Measurements from ENCODE around the gene HS3ST4. TPM values are rescaled to one million over a fixed set of nuclear protein-coding genes. Genes with fewer than 3 reads are reported as not detected.
A peak's percentile ranks its signal among the peaks of the same experiment; 100 is the strongest.
"Not testable (repeated sequence)": the region's sequence is repeated elsewhere in the genome, so short reads cannot be mapped to it uniquely, and the experiment has no call there.

HS3ST4 gene
- polyA plus RNA-seq, 1 donor = not detected

DNA sequence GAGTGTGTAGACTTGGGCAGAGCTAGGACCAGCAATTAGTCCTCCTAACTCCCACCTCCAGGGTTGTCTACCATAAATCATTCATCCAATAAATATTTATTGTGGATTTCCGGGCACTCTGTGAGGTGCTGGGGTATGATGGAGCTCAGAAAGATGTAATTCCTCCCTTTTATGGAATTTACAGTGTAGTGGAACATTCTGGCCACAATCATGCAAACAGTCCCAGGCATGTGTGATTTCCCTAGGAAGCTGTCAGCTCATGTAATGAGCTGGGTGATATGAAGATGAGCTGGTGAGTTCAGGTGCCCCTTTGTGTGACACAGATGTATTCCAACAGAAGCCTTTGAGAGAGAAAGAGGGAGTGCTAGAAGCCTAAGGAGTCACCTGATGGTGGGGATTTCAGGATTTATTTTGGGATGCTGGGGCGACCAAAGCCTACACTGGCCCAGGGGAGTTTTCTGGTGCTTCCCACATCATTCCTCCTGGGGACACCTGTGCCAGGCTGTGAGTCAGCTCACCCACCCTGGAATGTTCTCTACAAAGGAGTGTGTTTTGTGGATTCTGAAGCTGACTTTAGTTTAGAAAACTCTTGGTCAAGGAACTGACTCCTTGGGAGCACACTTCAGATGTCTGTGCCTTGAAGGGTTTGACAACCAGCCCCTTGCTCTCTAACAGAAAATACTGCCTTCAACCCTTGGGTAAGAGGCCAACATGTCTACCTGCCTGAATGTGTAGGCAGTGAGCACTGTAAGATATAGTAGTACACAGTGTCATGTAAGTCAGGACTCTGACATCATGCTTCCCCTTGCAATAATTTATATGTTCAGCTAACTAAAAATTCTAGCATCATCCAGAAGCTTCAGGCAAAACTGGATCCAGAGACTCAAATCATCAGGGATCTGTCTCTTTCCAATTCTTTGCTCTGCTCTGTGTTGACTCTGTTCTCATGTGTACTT is 42.9 kb downstream of the HS3ST4 start:
- DNase-seq = no peak

DNA sequence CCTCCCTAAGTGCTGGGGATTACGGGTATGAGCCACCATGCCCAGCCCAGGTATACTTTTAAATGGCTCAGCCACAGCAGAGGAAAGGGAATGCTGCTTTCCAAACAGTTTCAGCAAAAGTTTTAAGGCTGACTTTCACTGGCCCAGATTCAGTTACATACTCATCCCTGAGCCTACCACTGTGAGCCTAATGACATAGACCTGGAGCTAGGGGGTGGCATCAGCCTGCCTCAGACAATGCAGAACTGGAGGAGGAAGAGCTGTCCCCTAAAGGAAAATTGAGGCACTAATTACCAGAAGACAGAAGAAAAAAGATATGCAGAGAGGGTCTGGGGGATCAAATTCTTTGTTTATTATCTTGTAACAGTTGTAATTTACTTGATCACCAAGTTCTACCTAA is 43.9 kb downstream of the HS3ST4 start:
- no peak for DNase-seq

DNA sequence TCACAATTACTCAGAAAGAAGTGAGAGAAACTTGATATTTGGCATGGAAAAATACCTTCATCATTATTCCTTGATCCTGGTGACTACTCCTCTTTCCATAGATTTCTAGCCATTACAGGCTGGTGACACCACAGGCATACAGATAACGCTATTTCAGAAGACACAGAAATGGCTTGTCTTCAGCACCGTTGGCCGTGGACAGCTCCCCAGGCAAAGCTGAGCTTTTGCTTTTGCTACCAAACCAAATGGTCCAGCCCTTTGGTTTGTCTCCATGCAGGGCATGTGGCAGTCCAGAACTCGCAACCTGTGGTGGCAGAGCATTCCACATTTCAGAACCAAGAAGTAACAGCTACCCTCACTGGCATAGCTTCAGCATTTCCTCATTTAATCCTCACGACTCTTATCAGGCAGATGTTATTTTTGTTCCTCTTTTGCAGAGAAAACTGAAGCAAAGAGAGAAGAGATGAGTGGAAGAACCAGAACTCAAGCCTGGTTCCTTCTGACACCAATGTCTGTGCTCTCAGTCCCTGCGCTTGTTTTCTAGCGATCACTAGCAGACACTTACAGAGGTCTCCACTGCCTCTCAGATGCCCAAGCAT is 55.5 kb downstream of the HS3ST4 start:
- DNase-seq = peak; percentile 8

DNA sequence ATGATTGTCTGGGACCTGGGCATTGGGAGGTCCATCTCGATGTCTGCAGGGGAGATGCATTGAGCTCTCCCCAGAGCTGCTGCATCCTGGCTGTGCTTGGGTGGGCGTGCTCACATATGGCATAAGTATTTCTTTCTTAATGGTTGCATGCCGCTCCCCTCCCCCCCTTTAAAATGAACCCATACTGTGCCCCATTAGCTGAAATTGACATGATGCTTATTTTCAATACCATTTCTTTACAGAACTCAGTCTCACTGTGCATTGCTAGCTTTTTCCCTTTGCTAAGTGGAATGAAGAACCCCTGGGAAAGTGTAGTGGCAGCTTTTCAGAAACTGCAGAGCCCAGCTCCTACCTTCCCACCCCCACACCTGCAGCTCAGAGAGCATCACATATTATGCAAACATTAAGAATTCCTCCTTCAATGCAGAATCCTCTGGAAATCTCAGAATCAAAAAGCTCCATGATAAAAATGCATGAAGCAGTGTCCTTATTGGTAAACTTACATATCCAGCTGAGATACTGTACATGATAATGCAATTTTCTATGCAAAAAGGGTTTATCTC is 56.4 kb downstream of the HS3ST4 start:
- no peak for DNase-seq

- DNase-seq = no peak
Observed at GRCh38 chr16:25750488-25751216, 58.9 kb downstream of the HS3ST4 start.

GRCh38 chr16:25751230-25751835 is 59.6 kb downstream of the HS3ST4 start:
- DNase-seq = no peak

GRCh38 chr16:25764466-25764865 is 72.7 kb downstream of the HS3ST4 start:
- no peak for DNase-seq

DNA sequence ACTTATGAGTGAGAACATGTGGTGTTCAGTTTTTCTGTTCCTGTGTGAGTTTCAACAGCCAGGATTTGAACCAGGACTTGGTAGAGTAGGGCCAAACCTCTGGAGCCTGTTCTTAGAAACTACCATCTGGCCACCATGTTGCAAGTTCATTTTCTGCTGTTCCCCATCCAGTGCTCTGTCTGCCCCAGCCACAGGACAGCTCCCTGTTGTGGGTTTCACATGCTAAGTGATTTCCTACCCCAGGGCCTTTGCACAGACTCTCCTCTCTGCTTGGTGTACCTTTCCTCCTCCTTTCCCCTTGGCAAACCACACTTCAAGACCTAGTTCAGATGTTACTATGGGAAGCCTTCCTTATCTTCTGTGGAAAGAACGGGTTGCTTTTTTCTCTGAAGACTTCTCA is 79.5 kb downstream of the HS3ST4 start:
- no peak for DNase-seq

DNA sequence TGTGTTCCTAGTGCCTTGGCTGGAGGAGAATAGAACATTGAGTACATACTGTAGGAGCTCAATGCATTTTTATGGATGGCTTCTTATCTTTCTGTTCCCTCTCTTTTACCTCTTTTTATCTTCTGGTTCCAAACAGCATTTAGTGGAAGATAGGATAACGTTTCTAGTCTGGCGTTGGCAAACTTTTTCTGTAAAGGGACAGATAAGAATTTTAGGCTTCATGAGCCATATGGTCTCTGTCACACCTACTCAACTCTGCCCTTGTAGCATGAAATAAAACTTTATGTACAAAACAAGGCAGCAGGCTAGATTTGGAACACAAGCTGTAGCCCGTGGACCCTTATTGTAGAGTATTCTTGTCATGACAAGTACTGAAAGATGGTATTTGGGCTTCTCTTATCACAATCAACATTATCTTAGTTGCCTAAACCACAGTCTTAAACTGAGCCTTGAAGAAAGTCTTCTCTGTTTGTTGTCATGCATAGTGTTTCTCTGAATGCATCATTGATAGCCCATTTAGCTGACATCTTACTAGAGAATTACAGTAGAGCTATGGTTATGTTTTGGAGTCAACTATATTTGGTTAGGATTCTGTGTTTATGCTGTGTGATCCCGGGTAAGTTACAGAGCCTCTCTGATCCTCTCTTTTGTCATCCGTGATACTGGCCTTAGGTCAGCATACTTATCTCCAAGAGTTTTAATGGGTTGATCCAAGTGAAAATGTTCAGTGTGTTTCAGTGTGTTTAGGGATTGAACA is 80.2 kb downstream of the HS3ST4 start:
- no peak for DNase-seq

- DNase-seq = not testable (repeated sequence)
Observed at GRCh38 chr16:25776214-25776613, 84.5 kb downstream of the HS3ST4 start.

DNA sequence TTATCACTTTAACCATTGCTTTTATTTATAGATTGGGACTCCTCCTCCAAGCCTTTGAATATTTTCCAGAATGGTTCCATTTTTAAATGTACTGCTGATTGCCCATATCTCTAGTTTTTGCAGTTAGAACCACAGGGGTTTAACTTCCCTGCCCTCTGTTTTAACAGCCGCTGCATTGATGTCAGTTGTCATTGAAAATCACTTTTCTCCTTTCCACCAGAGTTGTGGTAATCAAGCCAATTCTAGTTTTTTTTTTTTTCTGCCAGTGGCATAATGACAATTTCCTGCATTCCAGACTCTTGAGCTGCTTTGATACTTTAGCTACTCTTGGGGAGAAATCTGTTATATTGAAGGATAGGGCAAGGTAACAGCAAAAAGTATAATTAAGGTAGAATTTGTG is 91.5 kb downstream of the HS3ST4 start:
- no peak for DNase-seq

- no peak for DNase-seq
Observed at GRCh38 chr16:25785361-25785760, 93.6 kb downstream of the HS3ST4 start.

DNA sequence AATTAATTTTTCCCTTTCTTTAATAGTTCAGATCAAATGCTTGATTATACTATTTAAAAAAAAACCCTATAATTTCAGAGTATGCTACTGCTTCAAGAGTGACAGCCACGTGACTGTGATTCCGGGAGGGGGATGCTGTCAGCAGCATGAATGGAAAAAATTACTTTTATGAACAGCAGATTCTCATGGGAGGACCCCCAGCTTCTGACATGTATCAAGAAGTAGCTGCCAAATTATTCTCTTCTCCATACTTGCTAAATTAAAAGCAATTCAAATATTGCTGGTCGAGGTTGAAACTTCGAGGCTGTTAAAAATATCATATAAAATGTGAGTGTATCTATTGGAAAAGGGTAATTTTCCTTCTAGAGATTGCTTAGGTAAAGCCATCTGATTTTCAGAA is 95.0 kb downstream of the HS3ST4 start:
- no peak for DNase-seq

- DNase-seq = no peak
Observed at GRCh38 chr16:25788637-25789036, 96.9 kb downstream of the HS3ST4 start.

DNA sequence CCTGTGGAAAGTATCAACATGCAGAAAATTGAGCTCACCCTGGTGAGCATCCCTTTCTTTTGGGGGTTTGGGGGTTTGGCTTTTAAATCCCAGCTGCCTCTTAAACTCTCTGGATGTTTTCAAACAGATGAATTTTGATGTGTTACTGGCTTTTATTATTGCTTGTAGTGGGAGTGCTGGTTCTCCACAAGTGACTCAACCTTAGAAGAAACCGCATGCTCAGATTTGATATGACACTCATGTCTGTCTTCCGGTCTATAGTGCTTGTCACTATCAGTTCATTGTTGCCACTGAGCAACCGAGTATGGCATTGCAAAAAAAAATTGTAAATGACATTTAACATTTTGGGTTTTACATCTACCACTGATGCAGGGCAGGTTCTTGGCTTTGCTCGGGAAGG is 104.5 kb downstream of the HS3ST4 start:
- no peak for DNase-seq

GRCh38 chr16:25798065-25798464 is 106.3 kb downstream of the HS3ST4 start:
- no peak for DNase-seq

DNA sequence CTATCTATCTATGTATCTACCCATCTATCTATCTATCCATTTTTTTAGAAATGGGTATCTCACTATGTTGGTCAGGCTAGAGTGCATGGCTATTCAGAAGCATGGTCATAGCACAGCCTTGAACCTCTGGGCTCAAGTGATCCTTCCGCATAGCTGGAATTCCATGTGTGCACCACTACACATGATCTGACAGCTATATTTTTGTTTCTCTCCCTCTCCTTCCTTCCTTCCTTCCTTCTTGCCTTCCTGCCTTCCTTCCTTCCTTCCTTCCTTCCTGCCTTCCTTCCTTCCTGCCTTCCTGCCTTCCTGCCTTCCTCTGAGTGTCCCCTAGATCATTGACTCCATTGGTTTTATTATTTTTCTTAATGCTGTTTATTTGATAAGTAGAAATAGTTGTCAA is 108.1 kb downstream of the HS3ST4 start:
- DNase-seq = no peak

GRCh38 chr16:25812215-25812614 is 120.5 kb downstream of the HS3ST4 start:
- DNase-seq = no peak

DNA sequence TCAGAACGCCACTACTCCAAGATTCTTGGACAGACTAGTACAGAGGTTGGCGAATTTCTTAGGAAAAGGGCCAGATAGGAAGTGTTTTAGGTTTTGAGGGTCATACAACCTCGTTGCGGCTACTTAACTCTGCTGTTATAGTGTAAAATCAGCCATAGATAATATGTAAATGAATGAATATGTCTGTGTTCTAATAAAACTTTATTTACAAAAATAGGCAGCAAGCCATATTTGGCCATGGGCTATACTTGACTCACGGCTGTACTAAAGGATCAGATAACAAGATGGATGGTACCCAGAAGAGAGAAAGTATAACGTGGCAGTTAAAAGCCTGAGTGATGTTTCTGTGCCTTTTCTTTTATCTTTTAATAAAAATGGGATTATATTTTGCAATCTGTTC is 125.5 kb downstream of the HS3ST4 start:
- no peak for DNase-seq

- DNase-seq = no peak
Observed at GRCh38 chr16:25817876-25818275, 126.1 kb downstream of the HS3ST4 start.

GRCh38 chr16:25823891-25824290 is 132.1 kb downstream of the HS3ST4 start:
- no peak for DNase-seq

GRCh38 chr16:25827709-25828108 is 135.9 kb downstream of the HS3ST4 start:
- DNase-seq = no peak
